Femur (tissue), 1 donor: Measurements from ENCODE around the gene TMEM243.
A peak's percentile ranks its signal among the peaks of the same experiment; 100 is the strongest.
"Not testable (repeated sequence)": the region's sequence is repeated elsewhere in the genome, so short reads cannot be mapped to it uniquely, and the experiment has no call there.

Experiments used
- DNase-seq: peaks from one replicate; pipeline ENCODE4 v3.0.0-alpha.2; 2017

TMEM243 gene, protein sequence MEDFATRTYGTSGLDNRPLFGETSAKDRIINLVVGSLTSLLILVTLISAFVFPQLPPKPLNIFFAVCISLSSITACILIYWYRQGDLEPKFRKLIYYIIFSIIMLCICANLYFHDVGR

DNA sequence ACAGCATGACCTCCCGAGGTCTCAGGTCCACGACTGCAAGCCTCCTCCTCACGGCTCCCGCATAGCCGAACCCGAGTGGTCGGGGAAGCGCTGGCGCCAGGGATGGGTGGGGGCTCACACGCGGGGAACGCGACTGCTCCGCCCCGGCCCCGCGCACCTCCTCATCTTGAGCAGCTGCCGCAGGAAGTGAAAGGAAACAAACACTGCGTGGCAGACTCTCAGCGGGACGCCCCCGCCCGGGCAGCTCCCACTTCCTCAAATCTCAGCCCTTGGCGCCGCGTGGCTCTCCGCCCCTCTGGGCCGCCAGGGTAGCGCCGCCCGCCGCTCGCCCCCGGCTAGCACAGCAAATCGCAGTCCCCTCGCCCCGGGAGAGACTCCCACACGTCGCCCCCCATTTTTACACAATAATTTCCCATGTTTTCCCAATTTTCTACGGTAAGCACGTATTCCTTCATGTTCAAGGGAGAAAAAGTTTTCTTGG, at the start of gene TMEM243:
TSS of gene TMEM243 (minus strand) at position 188 of the 481 bp plus-strand sequence. CDS start 229 bp downstream, outside the sequence.
- peak; percentile 89 for DNase-seq

DNA sequence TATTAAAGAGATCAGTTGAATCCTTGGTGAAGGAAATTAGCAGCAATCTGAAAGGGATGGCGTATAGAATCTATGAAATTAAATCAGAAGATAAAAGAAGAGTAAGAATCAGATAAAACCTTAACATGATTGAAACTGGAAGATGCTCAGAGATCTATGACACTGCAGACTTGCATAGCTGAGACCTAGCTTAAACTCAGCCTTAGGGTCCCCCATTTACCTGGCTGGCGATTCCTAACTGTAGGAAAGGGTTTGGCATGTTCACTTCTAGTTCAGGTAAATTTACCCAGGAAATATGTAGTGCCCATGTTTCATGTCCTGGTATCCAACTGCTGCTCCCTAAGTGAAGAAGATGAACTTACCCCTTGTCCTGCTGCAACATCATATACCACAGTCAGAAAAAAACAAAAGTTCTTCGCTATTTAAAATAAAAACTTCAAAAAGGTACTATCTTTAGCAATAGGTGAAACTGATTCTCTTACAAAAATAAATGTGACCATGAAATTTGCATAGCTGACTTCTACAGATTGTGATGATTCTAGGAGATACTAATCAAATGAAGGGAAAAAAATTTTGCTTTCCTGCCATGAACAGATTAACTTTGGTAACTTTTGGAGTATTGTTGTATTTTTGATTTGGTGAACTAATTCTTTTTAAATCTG, 47.8 kb upstream of the TMEM243 start:
- no peak for DNase-seq

DNA sequence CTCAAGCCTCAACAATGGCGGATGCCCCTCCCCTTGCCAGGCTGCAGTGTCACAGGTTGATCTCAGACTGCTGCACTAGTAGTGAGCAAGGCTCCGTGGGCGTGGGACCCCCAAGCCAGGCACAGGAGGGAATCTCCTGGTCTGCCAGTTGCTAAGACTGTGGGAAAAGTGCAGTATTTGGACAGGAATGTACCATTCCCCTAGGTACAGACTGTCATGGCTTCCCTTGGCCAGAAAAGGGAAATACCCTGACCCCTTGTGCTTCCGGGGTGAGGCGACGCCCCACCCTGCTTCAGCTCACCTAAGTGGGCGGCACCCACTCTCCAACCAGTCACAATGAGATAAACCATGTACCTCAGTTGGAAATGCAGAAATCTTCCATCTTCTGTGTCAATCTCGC, 44.0 kb upstream of the TMEM243 start:
- no peak for DNase-seq

DNA sequence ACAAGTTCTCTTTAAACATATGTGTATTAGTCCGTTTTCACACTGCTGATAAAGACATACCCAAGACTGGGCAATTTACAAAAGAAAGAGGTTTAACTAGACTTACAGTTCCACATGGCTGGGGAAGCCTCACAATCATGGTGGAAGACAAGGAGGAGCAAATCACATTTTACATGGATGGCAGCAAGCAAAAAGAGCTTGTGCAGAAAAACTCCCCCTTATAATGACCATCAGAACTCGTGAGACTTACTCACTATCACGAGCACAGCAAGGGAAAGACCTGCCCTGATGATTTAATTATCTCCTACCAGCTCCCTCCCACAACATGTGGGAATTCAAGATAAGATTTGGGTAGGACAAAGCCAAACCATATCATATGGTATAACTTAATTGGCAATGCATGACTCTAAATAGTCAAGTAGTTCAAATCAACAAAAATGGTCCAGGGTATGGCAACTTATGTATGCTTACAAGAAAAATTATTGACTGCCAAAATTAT, 34.1 kb upstream of the TMEM243 start:
- DNase-seq, result no peak

DNA sequence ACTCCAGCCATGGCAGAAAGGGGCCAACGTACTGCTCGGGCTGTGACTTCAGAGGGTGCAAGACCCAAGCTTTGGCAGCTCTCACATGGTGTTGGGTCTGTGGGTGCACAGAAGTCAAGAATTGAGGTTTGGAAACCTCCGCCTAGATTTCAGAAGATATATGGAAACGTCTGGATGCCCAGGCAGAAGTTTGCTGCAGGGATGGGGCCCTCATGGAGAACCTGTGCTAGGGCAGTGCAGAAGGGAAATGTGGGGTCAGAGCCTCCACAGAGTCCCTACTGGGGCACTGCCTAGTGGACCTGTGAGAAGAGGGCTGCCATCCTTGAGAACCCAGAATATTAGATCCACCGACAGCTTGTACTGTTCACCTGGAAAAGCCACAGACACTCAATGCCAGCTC, 26.1 kb upstream of the TMEM243 start:
- not testable (repeated sequence) for DNase-seq

DNA sequence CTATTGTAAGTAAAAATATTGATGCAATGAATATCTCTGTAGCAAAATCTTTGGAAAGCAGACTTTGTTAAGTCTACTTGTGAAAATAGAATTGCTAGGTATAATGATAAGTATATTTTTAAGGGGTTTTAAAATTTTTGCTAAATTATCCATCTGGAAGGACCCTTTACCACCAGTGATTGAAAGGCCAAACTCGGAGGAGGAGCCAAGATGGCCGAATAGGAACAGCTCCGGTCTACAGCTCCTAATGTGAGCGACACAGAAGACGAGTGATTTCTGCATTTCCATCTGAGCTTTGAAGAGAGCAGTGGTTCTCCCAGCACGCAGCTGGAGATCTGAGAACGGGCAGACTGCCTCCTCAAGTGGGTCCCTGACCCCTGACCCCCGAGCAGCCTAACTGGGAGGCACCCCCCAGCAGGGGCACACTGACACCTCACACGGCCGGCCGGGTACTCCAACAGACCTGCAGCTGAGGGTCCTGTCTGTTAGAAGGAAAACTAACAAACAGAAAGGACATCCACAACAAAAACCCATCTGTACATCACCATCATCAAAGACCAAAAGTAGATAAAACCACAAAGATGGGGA, 19.0 kb upstream of the TMEM243 start:
- DNase-seq, result not testable (repeated sequence)

DNA sequence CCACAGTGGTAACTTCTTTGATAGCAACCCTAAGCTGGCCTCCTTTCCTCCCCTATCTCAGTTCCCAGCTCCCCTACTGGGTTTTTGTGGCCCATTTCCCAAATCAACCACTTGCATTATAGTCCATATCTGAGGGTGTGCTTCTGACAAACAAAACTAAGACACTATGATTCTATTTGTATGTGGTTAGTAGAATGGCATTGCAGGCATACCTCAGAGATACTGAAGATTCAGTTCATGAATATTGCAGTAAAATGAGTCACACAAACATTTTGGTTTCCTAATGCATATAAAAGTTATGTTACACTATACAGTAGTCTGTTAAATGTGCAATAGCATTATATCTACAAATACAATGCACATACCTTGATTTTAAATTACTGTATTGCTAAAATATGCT, 15.4 kb upstream of the TMEM243 start:
- DNase-seq, result no peak

DNA sequence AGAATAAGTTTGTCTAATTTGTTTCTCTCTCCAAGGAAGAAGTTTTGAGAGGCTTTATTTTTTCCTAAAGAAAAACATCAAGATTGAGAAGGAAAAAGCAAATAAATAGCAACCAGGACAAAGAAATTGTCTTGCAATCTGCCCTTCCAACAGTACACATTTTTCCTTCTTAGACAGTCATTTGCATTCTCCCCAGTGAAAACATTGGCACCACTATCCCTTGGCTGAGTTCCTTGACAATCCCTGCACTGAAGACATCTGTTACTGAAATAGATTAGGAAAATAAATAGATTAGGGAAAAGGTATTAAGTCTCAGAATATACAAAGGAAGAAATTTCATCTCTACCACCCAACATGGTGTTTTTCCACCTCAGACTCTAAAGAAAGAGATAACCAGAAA, 12.2 kb upstream of the TMEM243 start:
- DNase-seq, result no peak

DNA sequence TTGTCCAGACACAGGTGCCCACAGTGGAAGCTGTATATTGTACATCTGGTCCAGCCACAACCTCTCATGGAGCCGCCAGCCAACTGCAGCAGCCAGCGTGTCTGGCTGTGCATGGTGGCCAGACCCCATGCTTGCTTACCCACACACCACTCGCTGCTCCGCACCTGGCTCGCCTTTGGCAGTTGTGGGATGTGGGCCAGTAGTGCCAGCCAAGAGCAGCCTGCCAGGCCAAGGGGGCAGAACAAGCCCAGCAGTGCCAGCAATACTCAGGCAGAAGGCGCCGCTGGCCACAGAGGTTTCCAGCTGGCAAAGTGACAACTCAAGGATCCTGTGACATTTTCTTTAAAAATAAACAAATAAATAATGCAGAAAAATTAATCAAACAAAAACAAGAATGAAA, 11.7 kb upstream of the TMEM243 start:
- peak; percentile 44 for DNase-seq

DNA sequence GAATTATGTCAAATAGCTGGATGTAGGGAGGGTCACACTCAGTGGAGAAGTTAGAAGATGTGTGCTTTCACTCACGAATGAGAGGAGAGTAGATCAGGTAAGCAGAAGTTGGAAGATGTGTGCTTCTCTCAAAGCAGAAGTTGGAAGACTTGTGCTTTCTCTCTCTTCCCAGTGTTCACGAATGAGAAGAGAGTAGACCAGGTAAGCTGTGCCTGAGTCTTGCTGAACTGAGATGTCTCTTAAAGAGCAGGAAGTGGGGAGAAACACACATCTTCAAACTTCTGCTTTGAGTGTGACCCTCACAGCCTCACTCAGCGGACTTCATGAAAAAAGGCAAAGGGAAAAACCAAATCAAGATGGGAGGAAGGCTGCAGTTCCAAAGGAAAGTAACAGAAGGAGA, 7.0 kb upstream of the TMEM243 start:
- no peak for DNase-seq

DNA sequence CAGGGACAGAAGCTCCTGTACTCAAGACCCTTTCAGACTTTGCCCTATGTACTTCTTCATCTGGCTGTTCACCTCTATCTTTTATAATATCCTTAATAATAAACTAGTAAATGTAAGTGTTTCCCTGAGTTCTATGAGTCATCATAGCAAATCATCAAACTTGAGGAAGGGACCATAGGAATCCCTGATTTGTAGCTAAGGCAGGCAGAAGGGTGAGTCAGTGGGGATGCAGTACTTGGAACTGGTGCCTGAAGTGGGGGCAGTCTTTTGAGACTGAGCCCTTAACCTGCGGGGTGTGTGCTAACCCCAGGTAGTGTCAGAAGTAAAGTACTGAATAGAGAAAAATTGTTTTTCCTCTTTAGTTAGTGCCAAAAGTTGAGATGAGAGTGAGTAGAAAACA, 6.2 kb upstream of the TMEM243 start:
- no peak for DNase-seq

DNA sequence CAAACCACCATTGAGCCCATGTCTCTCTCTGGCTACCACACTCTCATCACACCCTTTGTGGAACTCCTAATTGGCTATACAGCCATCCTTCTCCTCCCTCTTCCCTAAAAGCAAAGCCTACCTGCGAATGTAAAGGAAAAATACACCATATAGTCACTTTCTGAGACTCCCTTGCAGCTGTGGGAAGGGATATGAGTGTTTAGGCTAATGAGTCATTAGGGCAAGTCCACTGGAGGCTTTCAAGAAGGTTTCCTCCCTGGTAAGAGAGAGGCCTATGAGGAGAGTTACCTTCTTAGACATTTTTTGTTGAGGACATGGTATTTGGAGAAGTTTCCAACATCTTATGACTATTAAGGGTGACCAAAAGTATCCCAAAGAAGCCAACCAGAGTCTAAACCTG, 4.1 kb upstream of the TMEM243 start:
- no peak for DNase-seq

DNA sequence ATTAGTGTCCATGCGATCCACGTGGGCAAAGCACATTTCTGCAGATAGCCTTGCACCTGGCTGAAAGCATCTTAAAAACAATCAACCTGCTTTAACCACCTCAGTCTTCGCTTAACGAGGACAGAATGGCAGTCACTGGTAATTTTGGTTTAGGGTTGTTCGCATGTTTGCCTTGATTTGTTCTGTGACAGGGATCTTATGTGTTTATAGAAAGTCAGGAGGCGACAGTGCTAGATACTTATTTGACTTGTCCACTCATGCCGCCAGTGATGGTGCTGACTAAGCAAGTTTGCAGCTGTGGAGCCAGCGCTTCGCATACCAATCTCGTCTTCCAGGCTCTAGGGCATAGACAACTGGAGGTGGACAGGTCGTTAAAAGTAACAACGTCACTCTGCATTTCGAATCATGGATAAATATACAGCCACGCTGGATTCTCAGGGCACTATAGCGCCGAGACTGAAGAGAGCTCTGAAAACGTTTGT, 1.2 kb upstream of the TMEM243 start:
- DNase-seq, result peak; percentile 53

DNA sequence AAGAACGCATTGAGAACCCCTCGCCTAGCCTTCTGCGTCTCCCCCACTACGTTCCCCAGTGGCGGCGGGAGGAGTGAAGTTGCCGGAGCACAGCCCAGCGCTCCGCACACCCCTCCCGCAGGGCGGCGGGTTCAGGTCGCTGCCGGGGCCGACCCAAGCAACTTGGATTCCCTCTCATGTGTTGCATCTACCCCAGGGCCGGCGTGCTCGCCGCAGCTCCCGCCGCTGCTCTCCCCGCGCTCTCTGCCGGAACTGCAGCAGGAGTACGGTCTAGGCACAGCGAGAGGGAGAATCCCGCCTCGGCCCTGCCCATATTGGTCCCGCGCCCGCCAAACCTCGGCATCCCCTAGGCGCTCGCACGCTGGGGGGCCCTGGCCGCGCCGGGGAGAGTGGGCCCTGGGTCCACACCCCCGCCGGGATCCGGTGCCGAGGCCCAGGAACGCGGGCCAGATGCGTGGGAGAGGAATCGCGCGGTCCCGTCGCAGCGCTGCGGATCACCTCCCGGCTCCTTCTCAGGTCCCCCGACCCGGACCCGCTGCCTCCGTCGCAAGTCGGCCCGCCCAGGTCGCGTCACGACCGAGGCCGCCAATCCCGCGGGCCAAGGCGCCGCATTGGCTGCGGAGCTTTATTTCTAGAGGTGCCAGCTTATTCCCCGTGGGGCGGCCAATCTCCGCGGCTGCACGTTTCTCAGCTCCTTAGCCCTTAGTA, 648 bp upstream of the TMEM243 start:
- DNase-seq, result peak; percentile 86

DNA sequence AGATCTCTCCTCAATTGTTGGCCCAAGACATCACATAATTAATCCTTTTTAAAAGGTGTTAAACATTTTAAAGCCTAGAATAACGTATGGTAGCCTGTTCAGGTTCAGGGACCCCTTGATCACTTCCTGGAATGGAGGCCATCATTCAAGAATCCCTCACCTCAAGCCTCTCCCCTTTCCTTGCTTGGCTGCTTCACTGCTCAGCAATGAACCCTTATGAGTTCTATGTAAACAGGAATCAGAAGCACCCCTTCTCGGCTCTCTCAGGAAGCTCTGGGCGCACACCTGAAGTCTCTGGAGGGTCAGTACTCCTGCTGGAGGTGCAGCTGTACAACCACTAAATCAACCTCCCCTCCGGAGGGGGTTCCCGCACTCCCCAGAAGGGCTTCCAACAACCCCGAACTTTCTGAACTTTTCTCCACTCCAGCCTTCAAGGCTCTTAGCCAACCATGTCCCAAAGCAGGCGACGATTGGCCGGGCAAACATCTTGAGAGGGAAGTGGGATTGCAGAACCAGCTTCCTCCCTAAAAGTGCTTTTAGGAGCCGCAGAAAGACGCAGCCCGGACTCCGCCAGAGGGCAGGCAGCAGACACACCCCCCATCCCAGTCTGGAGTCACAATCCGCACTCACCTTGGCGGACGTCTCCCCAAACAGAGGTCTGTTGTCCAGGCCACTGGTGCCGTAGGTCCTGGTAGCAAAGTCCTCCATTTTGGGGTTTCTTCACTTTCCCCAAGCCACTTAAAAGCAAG, 562 bp downstream of the TMEM243 start:
- peak; percentile 72 for DNase-seq

DNA sequence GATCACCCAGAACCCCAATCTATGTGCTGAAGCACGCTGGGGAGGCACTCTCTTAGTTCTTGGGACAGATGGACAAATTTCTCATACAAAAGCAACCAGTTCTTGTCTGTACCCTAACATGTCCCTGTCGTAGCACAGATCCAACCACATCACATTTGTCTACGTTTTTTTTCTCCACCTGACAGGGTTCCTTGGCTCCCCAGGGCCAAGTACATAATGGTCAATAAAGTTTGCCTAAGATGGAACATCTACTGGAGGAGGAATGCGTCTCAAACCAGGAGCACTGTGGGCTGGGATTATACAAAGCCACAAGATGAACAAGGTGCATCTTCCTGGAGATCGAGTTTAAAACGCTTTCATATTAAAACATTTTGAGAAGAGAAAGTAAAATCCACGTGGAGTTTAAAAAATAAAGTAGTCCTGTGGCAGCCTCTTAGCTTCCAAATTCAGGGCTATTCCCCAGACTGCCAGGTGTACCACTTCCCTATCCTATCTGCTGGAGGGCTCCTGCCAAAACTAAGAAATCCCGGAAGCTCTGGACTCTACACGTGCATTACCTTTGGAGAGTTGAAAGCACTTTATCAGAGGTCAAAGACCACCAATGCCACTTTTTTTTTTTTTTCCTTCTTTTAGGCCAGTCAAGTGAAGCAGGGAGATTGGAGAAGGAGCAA, 1.4 kb downstream of the TMEM243 start:
- DNase-seq, result no peak

DNA sequence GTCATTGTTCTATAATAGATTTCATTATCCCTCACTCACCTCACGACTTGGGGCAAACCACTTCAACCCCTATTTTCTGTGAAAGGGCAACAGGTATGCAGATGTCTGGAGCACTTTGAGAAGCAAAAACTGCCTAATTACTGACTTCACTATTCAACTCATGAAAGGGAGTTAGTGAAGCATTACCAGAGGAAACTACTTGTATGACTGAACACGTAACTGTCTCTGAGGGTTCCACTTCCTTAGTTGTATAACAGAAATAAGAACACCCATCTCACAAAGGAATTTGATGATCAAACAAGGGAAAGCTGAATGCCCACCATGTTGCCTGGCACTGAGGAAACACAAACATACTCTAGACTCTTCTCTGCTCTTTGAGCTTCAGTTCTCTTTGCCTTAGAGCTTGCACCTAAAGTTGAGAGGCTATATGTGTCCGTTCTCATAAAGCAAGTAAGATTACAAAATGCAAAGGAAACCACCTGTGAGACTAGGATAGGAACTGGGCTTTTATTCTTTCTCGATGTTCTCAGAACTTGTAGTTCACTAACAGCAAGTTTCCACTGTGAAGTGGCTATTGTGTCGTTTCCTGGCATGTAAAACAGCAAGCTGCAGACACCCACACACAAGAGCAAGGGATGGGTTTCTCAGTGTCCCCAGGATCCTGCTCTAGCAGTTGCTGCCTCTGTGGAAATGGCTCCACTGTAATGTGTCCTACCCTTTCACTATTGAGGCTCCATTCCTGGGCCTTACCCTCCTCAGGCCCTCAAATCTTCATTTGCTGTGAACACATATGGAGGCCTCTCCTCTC, 2.6 kb downstream of the TMEM243 start:
- no peak for DNase-seq

DNA sequence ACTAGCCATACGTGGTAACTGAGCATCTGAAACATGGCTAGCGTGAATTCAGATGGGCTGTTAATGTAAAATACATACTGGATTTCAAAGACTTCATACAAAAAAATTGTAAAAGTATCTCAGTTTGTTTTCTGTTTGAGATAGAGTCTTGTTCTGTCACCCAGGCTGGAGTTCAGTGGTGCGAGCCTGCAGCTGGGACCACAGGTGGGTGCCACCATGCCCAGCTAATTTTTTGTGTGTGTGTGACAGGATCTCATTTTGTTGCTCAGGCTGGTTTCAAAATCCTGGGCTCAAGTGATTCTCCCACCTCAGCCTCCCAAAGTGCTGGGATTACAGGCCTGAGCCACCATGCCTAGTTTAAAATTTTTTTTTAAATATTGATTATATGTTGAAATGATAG, 4.5 kb downstream of the TMEM243 start:
- DNase-seq, result no peak

DNA sequence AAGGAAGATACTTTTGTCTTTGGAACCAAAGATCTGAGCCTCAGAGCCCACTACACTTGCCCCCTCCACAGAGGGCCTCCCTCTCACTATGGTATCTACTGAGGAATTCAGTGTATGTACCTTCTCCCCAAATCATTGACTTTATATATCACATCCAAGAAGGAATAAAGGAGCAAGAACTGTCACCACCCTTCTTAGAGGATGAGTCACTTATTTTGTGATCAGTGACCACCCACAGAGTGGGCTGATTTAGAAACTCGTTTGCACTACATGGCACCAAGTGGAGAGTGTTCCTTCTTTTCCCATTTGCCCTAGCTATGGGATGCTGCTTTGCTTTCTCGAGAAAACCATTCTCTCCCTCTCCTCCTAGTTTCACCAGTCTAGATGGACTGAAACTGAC, 5.7 kb downstream of the TMEM243 start:
- no peak for DNase-seq

DNA sequence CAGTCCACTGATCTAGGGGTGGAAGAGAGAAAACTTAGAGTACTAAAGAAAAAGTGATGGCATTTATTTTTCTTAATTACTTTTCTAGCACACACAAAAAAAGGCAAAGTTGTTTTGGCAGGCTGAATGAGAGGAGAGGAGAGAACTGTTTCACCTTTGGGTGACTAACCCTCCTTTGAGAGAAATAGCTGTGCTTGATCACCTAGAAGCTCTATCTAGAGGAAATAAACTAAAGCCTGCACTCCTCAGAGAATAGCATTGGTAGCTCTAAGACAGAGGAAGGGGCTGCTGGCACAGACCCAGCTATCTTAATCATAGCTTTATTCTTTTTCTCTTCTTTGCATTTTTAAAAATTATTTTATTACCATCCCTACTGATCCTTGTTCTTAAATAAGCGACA, 6.3 kb downstream of the TMEM243 start:
- no peak for DNase-seq

DNA sequence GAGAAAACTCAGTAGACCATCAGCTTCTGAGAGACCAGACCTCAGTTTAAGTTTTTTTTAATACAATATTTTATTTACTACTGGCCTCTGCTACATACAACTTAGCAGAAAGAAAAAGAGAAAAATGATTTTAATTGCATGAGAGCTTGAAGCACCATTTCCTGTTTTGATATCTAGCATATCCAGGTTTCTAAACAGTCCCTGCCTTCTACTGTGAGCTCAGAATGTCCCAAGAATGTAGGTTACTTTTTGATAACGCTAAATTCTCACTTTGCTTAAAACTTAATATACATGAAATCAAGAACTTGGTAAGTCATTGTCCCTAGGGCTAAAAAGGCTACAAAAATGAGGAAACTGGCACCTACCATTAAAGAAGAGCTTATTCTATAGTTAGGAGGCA, 7.0 kb downstream of the TMEM243 start:
- DNase-seq, result no peak
